ENCODE measurements around the gene CMTM8.

Gene CMTM8

GRCh38 chr3:32319607-32320006 is 81.1 kb downstream of the CMTM8 start:
- DNase-seq = no peak
- Mint-ChIP-seq H3K4me3 (no peak overlapping the region), H3K4me1 (peaks cover 66% of the 10 kb centered on the region), H3K27ac (peak overlapping the region; percentile 61), H3K9me3 (no peaks in the 10 kb centered on the region), H3K27me3 (ENCODE audit: low read depth, poor library complexity) (peaks cover 3% of the 10 kb centered on the region), H3K36me3 (ENCODE audit: low read depth) (peaks cover 5% of the 10 kb centered on the region)
- no peak for TF ChIP-seq CTCF (IDR thresholded peaks at IDR 0.05)

- Mint-ChIP-seq H3K4me1 (peaks cover 70% of the 10 kb centered on the region), H3K9me3 (no peaks in the 10 kb centered on the region), H3K4me3 (no peak overlapping the region), H3K36me3 (ENCODE audit: low read depth) (peaks cover 5% of the 10 kb centered on the region), H3K27ac (peak overlapping the region; percentile 61), H3K27me3 (ENCODE audit: low read depth, poor library complexity) (peaks cover 3% of the 10 kb centered on the region)
- no peak for TF ChIP-seq CTCF (IDR thresholded peaks at IDR 0.05)
- no peak for DNase-seq
These were observed 81.6 kb downstream of the CMTM8 start for GRCh38 chr3:32320080-32320479.

GRCh38 chr3:32321095-32321790 is 82.8 kb downstream of the CMTM8 start:
- Mint-ChIP-seq H3K9me3 (no peaks in the 10 kb centered on the region), H3K27ac (peak overlapping the region; percentile 86), H3K4me3 (peak overlapping the region; percentile 1), H3K36me3 (ENCODE audit: low read depth) (peaks cover 5% of the 10 kb centered on the region), H3K4me1 (peaks cover 82% of the 10 kb centered on the region), H3K27me3 (ENCODE audit: low read depth, poor library complexity) (peaks cover 2% of the 10 kb centered on the region)
- DNase-seq = peak; percentile 42
- TF ChIP-seq CTCF (IDR thresholded peaks at IDR 0.05) = no peak

GRCh38 chr3:32322311-32322710 is 83.8 kb downstream of the CMTM8 start:
- Mint-ChIP-seq H3K4me3 (no peak overlapping the region), H3K36me3 (ENCODE audit: low read depth) (peaks cover 4% of the 10 kb centered on the region), H3K4me1 (peaks cover 80% of the 10 kb centered on the region), H3K9me3 (no peaks in the 10 kb centered on the region), H3K27me3 (ENCODE audit: low read depth, poor library complexity) (no peaks in the 10 kb centered on the region), H3K27ac (no peak overlapping the region)
- TF ChIP-seq CTCF (IDR thresholded peaks at IDR 0.05) = no peak
- no peak for DNase-seq

- peaks cover 3% of the 10 kb centered on the region for H3K36me3 Mint-ChIP-seq (ENCODE audit: low read depth)
- H3K9me3 Mint-ChIP-seq = peaks cover 2% of the 10 kb centered on the region
- H3K4me1 Mint-ChIP-seq = peaks cover 77% of the 10 kb centered on the region
- H3K27ac Mint-ChIP-seq = peak overlapping the region; percentile 81
- H3K4me3 Mint-ChIP-seq = no peak overlapping the region
- no peak for TF ChIP-seq CTCF (IDR thresholded peaks at IDR 0.05)
- no peak for DNase-seq
- H3K27me3 Mint-ChIP-seq (ENCODE audit: low read depth, poor library complexity) = no peaks in the 10 kb centered on the region
These were observed 85.1 kb downstream of the CMTM8 start for GRCh38 chr3:32323604-32324003.

- Mint-ChIP-seq H3K9me3 (peaks cover 15% of the 10 kb centered on the region), H3K27ac (no peak overlapping the region), H3K4me1 (peaks cover 66% of the 10 kb centered on the region), H3K4me3 (no peak overlapping the region), H3K27me3 (ENCODE audit: low read depth, poor library complexity) (no peaks in the 10 kb centered on the region), H3K36me3 (ENCODE audit: low read depth) (peaks cover 13% of the 10 kb centered on the region)
- no peak for TF ChIP-seq CTCF (IDR thresholded peaks at IDR 0.05)
- no peak for DNase-seq
These were observed 86.7 kb downstream of the CMTM8 start for GRCh38 chr3:32325201-32325600.

Measured in nephron progenitor cell (in vitro differentiated cells).